T follicular helper cell (primary cell): ENCODE measurements around the gene TAF5.
"Not testable (repeated sequence)": the region's sequence is repeated elsewhere in the genome, so short reads cannot be mapped to it uniquely, and the experiment has no call there.

Experiments
- DNase-seq: peaks from one replicate; pipeline ENCODE4 v3.0.0-alpha.2; 2020; ENCODE audit warnings: low read depth

The TAF5 gene

GRCh38 chr10:103413564-103413963, 45.8 kb downstream of the TAF5 start:
- no peak for DNase-seq

GRCh38 chr10:103415581-103415980, 47.8 kb downstream of the TAF5 start:
- DNase-seq, result no peak

- peak; percentile 51 for DNase-seq
These were observed 48.8 kb downstream of the TAF5 start for GRCh38 chr10:103416436-103417147.

- DNase-seq, result not testable (repeated sequence)
These were observed 49.3 kb downstream of the TAF5 start for GRCh38 chr10:103417148-103417469.

- no peak for DNase-seq
These were observed 49.8 kb downstream of the TAF5 start for GRCh38 chr10:103417601-103418000.

- no peak for DNase-seq
These were observed 51.3 kb downstream of the TAF5 start for GRCh38 chr10:103419101-103419500.

- no peak for DNase-seq
These were observed 56.0 kb downstream of the TAF5 start for GRCh38 chr10:103423748-103424147.

GRCh38 chr10:103427866-103428265, 60.1 kb downstream of the TAF5 start:
- no peak for DNase-seq

GRCh38 chr10:103428989-103429643, 61.3 kb downstream of the TAF5 start:
- no peak for DNase-seq

- DNase-seq, result no peak
These were observed 61.9 kb downstream of the TAF5 start for GRCh38 chr10:103429647-103430046.

GRCh38 chr10:103431902-103432301, 64.1 kb downstream of the TAF5 start:
- DNase-seq, result no peak

- DNase-seq, result no peak
These were observed 66.1 kb downstream of the TAF5 start for GRCh38 chr10:103433858-103434257.
